Activated naive CD8-positive, alpha-beta T cell treated with anti-CD3 and anti-CD28 coated beads, Interleukin-2, amount 50 U/mL, for 24 hours (primary cell): ENCODE data around the gene TMEM235.

Experiments
- ATAC-seq: fragments of 150-1000 bp; cut with Tn5 transposase; one replicate; pipeline ENCODE4 v1.10.0; 2021
- DNase-seq: peaks from one replicate; pipeline ENCODE4 v3.0.0; 2021
- H3K27ac Mint-ChIP-seq: one replicate; pipeline ENCODE4 v1.8.0; 2021; ENCODE audit warnings: mild to moderate bottlenecking, mixed read lengths
- H3K27me3 Mint-ChIP-seq: one replicate; pipeline ENCODE4 v1.8.0; 2021; ENCODE audit warnings: mixed read lengths
- H3K36me3 Mint-ChIP-seq: one replicate; pipeline ENCODE4 v1.8.0; 2021; ENCODE audit warnings: low read depth, mixed read lengths
- H3K4me1 Mint-ChIP-seq: one replicate; pipeline ENCODE4 v1.8.0; 2021; ENCODE audit warnings: mixed read lengths
- H3K4me3 Mint-ChIP-seq: one replicate; pipeline ENCODE4 v1.8.0; 2021; ENCODE audit warnings: mild to moderate bottlenecking, moderate library complexity, mixed read lengths
- H3K9me3 Mint-ChIP-seq: one replicate; pipeline ENCODE4 v1.8.0; 2021; ENCODE audit warnings: mixed read lengths

TMEM235 gene

GRCh38 chr17:78278139-78278741 lies 46.8 kb downstream of the TMEM235 start:
- ATAC-seq (no peak), DNase-seq (no peak)
- Mint-ChIP-seq H3K36me3 (no peaks in the 10 kb centered on the region), H3K4me1 (no peaks in the 10 kb centered on the region), H3K9me3 (no peaks in the 10 kb centered on the region), H3K27me3 (no peaks in the 10 kb centered on the region), H3K27ac (no peak overlapping the region), H3K4me3 (no peak overlapping the region)

- H3K4me1 Mint-ChIP-seq = no peaks in the 10 kb centered on the region
- H3K27ac Mint-ChIP-seq = no peak overlapping the region
Measured at GRCh38 chr17:78279360-78279990, 48.0 kb downstream of the TMEM235 start.

GRCh38 chr17:78281249-78281845 lies 49.9 kb downstream of the TMEM235 start:
- Mint-ChIP-seq H3K4me1 (no peaks in the 10 kb centered on the region), H3K36me3 (no peaks in the 10 kb centered on the region), H3K27ac (no peak overlapping the region), H3K9me3 (no peaks in the 10 kb centered on the region), H3K4me3 (no peak overlapping the region), H3K27me3 (no peaks in the 10 kb centered on the region)
- no peak for DNase-seq
- ATAC-seq = no peak

More at GRCh38 chr17:78279360-78279990, 48.0 kb downstream of the TMEM235 start:
- DNase-seq (no peak), ATAC-seq (no peak)
- H3K36me3 Mint-ChIP-seq = no peaks in the 10 kb centered on the region
- no peaks in the 10 kb centered on the region for H3K27me3 Mint-ChIP-seq
- no peak overlapping the region for H3K4me3 Mint-ChIP-seq
- H3K9me3 Mint-ChIP-seq = no peaks in the 10 kb centered on the region

GRCh38 chr17:78284146-78284545 lies 52.7 kb downstream of the TMEM235 start:
- H3K9me3 Mint-ChIP-seq = no peaks in the 10 kb centered on the region
- ATAC-seq = no peak
- no peak overlapping the region for H3K4me3 Mint-ChIP-seq
- no peak for DNase-seq
- H3K27ac Mint-ChIP-seq = no peak overlapping the region
- H3K36me3 Mint-ChIP-seq = no peaks in the 10 kb centered on the region
- H3K4me1 Mint-ChIP-seq = no peaks in the 10 kb centered on the region
- H3K27me3 Mint-ChIP-seq = no peaks in the 10 kb centered on the region

- peaks cover 2% of the 10 kb centered on the region for H3K4me1 Mint-ChIP-seq
- DNase-seq = no peak
- no peak for ATAC-seq
- H3K4me3 Mint-ChIP-seq = no peak overlapping the region
- no peak overlapping the region for H3K27ac Mint-ChIP-seq
- H3K9me3 Mint-ChIP-seq = no peaks in the 10 kb centered on the region
- H3K27me3 Mint-ChIP-seq = no peaks in the 10 kb centered on the region
- no peaks in the 10 kb centered on the region for H3K36me3 Mint-ChIP-seq
Measured at GRCh38 chr17:78289004-78289403, 57.6 kb downstream of the TMEM235 start.

GRCh38 chr17:78289802-78290363 lies 58.5 kb downstream of the TMEM235 start:
- ATAC-seq (peak; percentile 97), DNase-seq (peak; percentile 72)
- Mint-ChIP-seq H3K9me3 (no peaks in the 10 kb centered on the region), H3K27me3 (no peaks in the 10 kb centered on the region), H3K4me1 (peaks cover 2% of the 10 kb centered on the region), H3K36me3 (no peaks in the 10 kb centered on the region), H3K4me3 (no peak overlapping the region), H3K27ac (no peak overlapping the region)
